HCT116 (cell line): Measurements from ENCODE around the gene LKAAEAR1. TPM values are rescaled to one million over a fixed set of nuclear protein-coding genes. Genes with fewer than 3 reads are reported as not detected.

Experiments
- ATAC-seq: fragments of 200-7000 bp; cut with Tn5 transposase; 2 replicates; pipeline ENCODE4 v1.9.1; 2020; ENCODE audit warnings: mild to moderate bottlenecking, moderate library complexity
- BruUV-seq: library from RNA; stranded (reverse); fragments of 400-500 nt; replicated peaks from 2 replicates; lab custom pipeline; 2021; lab: Mats Ljungman, UMichigan
- CTCF ChIA-PET: fragments of 300-600 bp; sonication (Branson Sonifier 250); formaldehyde crosslinking; loops from one replicate; lab custom pipeline; 2021; ENCODE audit warnings: antibody characterized with exemption; lab: Charles Lee
- POLR2A ChIA-PET: fragments of 300-600, 350-600 bp; sonication (Branson Sonifier 250); formaldehyde crosslinking; loops from one replicate; lab custom pipeline; 2021; ENCODE audit warnings: antibody characterized with exemption; lab: Charles Lee
- RAD21 ChIA-PET, 2 experiments: fragments of 300-600 bp; sonication (Branson Sonifier 250); formaldehyde crosslinking; loops; one replicate each; lab custom pipeline; 2023; ENCODE audit warnings: low total read pairs in 2 of 2; ENCODE audit not compliant: uncharacterized antibody in 2 of 2, unreplicated experiment in 2 of 2, low non-redundant PET in 1 of 2; lab: Charles Lee
- DNase-seq: peaks from one replicate; pipeline ENCODE4 v3.0.0-alpha.2; 2010; ENCODE audit warnings: low read depth, low spot score
- H2AFZ ChIP-seq: fragments of 200-600 bp; shearing (Covaris generic), sonication (generic); 2 replicates; pipeline ENCODE4 v1.6.1; 2017; ENCODE audit warnings: low read depth, mixed run types, mixed read lengths, antibody characterized with exemption, low read length; ENCODE audit not compliant: poor library complexity, severe bottlenecking
- H3K27ac ChIP-seq: 2 replicates; pipeline ENCODE4 v1.5.1; 2012; ENCODE audit warnings: low read depth, low read length
- H3K27me3 ChIP-seq: fragments of 200-600 bp; sonication (generic); 2 replicates; pipeline ENCODE4 v1.6.1; 2016; ENCODE audit warnings: mixed run types, low read length, mixed read lengths; ENCODE audit not compliant: insufficient read depth
- H3K36me3 ChIP-seq, 2 experiments: fragments of 200-500 bp in 1 of 2; fragments of 200-600 bp in 1 of 2; sonication (Bioruptor generic) in 1 of 2; sonication (generic) in 1 of 2; 2 replicates each; pipeline versions ENCODE4 v1.5.1 to v1.6.1; 2014 to 2016; ENCODE audit warnings: low read length in 2 of 2, inconsistent platforms in 1 of 2, mixed read lengths in 1 of 2, mixed run types in 1 of 2; ENCODE audit not compliant: insufficient read depth in 2 of 2, control insufficient read depth in 1 of 2
- H3K4me1 ChIP-seq, 2 experiments: fragments of 200-600 bp in 1 of 2; sonication (generic) in 1 of 2; 2 replicates each; pipeline versions ENCODE4 v1.5.1 to v1.6.1; 2012 to 2017; ENCODE audit warnings: low read length in 2 of 2, inconsistent platforms in 1 of 2, mild to moderate bottlenecking in 1 of 2, mixed read lengths in 1 of 2, mixed run types in 1 of 2, moderate library complexity in 1 of 2; ENCODE audit not compliant: insufficient read depth in 2 of 2, control insufficient read depth in 1 of 2
- H3K4me2 ChIP-seq: fragments of 200-600 bp; sonication (generic); 2 replicates; pipeline ENCODE4 v1.6.1; 2017; ENCODE audit warnings: mixed run types, low read length, mixed read lengths
- H3K4me3 ChIP-seq, 2 experiments: fragments of 200-600 bp in 1 of 2; sonication (generic) in 1 of 2; replicated peaks in 1 of 2; 2 replicates each; pipeline ENCODE4 v1.5.1; 2011 to 2016; ENCODE audit warnings: low read length in 2 of 2, control low read depth in 1 of 2, low read depth in 1 of 2, mild to moderate bottlenecking in 1 of 2, mixed read lengths in 1 of 2, mixed run types in 1 of 2
- H3K79me2 ChIP-seq: fragments of 200-600 bp; sonication (generic); 2 replicates; pipeline ENCODE4 v1.6.1; 2017; ENCODE audit warnings: mild to moderate bottlenecking, mixed run types, low read length, moderate library complexity, mixed read lengths; ENCODE audit not compliant: insufficient read depth
- H3K9ac ChIP-seq: fragments of 200-600 bp; sonication (generic); 2 replicates; pipeline ENCODE4 v1.6.1; 2016; ENCODE audit warnings: low read length, mixed read lengths
- H3K9me2 ChIP-seq: fragments of 200-600 bp; sonication (generic), shearing (Covaris generic); 2 replicates; pipeline ENCODE4 v1.6.1; 2017; ENCODE audit warnings: mixed run types, mild to moderate bottlenecking, moderate library complexity; ENCODE audit not compliant: insufficient read depth
- H3K9me3 ChIP-seq, 2 experiments: fragments of 200-500 bp in 1 of 2; fragments of 200-600 bp in 1 of 2; sonication (Bioruptor generic) in 1 of 2; sonication (generic) in 1 of 2; 2 replicates each; pipeline ENCODE4 v1.6.1; 2014 to 2017; ENCODE audit warnings: low read length in 2 of 2, mixed read lengths in 2 of 2, inconsistent platforms in 1 of 2, low read depth in 1 of 2, mild to moderate bottlenecking in 1 of 2, mixed run types in 1 of 2, moderate library complexity in 1 of 2; ENCODE audit not compliant: control insufficient read depth in 1 of 2, insufficient read depth in 1 of 2
- H4K20me1 ChIP-seq: fragments of 200-600 bp; sonication (generic), shearing (Covaris generic); 2 replicates; pipeline ENCODE4 v1.6.1; 2017; ENCODE audit warnings: mixed run types, mild to moderate bottlenecking, moderate library complexity; ENCODE audit not compliant: insufficient read depth
- ATF3 ChIP-seq: IDR thresholded peaks from 2 replicates; pipeline ENCODE4 v1.6.1; 2012
- CEBPB ChIP-seq: IDR thresholded peaks from 2 replicates; pipeline ENCODE4 v1.6.1; 2012; ENCODE audit warnings: low read depth
- EGR1 ChIP-seq: IDR thresholded peaks from 2 replicates; pipeline ENCODE4 v1.6.1; 2012; ENCODE audit warnings: low read depth
- EZH2 ChIP-seq: fragments of 200-600 bp; sonication (generic); IDR thresholded peaks from 2 replicates; pipeline ENCODE4 v1.6.1; 2017; ENCODE audit warnings: antibody characterized with exemption, mixed run types
- EZH2phosphoT487 ChIP-seq: fragments of 200-600 bp; IDR thresholded peaks from 2 replicates; pipeline ENCODE4 v1.6.1; 2018; ENCODE audit warnings: antibody characterized with exemption, borderline replicate concordance
- MAX ChIP-seq: IDR thresholded peaks from 2 replicates; pipeline ENCODE4 v1.6.1; 2012
- POLR2A ChIP-seq: IDR thresholded peaks from 2 replicates; pipeline ENCODE4 v1.7.0; 2011; ENCODE audit warnings: borderline replicate concordance; ENCODE audit not compliant: insufficient read depth, insufficient read length; ENCODE audit errors: extremely low read depth
- POLR2AphosphoS5 ChIP-seq: IDR thresholded peaks from 2 replicates; pipeline ENCODE4 v1.6.1; 2011; ENCODE audit warnings: mild to moderate bottlenecking, low read depth, low read length, moderate library complexity
- RAD21 ChIP-seq: IDR thresholded peaks from 2 replicates; pipeline ENCODE4 v1.6.1; 2012; ENCODE audit warnings: low read depth, mild to moderate bottlenecking
- SIN3A ChIP-seq: IDR thresholded peaks from 2 replicates; pipeline ENCODE4 v1.6.1; 2012; ENCODE audit warnings: low read depth
- SP1 ChIP-seq: IDR thresholded peaks from 2 replicates; pipeline ENCODE4 v1.6.1; 2012; ENCODE audit warnings: low read depth
- SRF ChIP-seq: IDR thresholded peaks from 2 replicates; pipeline ENCODE4 v1.6.1; 2012; ENCODE audit warnings: low read depth
- TCF7L2 ChIP-seq: IDR thresholded peaks from 2 replicates; pipeline ENCODE4 v1.7.0; 2011; ENCODE audit warnings: borderline replicate concordance, inconsistent platforms; ENCODE audit not compliant: insufficient read depth, insufficient read length; ENCODE audit errors: extremely low read depth
- YY1 ChIP-seq: IDR thresholded peaks from 2 replicates; pipeline ENCODE4 v1.6.1; 2011; ENCODE audit warnings: low read length, low read depth, moderate library complexity, mild to moderate bottlenecking; ENCODE audit not compliant: insufficient replicate concordance; ENCODE audit errors: extremely low read depth
- ZFX ChIP-seq: fragments of 450-650 bp; IDR thresholded peaks from 2 replicates; pipeline ENCODE4 v1.6.1; 2017
- ZNF274 ChIP-seq: fragments of 200-500 bp; sonication (Bioruptor generic); IDR thresholded peaks from 2 replicates; pipeline ENCODE4 v1.6.1; 2014; ENCODE audit warnings: mild to moderate bottlenecking, low read depth, low read length, inconsistent platforms
- intact Hi-C: fragments of 100-400 bp; cut with micrococcal nuclease; formaldehyde crosslinking; loops from 2 replicates; pipeline ENCODE4 v1.10.0; 2022
- total RNA-seq: library from RNA; stranded (reverse); gene quantifications from one replicate; pipeline ENCODE4 v1.2.1, GENCODE V29; 2021; ENCODE audit not compliant: unreplicated experiment

LKAAEAR1 gene
- total RNA-seq, 1 experiment from 2014 or later: not detected

- ChIA-PET POLR2A (no interaction called here), RAD21 (no interaction called here), CTCF (interaction anchor here (1.7 kb wide), 1 partner anchor 17 kb away, joined by 4 read pairs; no protein-coding TSS in a partner anchor)
- Histone ChIP-seq H3K9ac (no peak overlapping the region), H3K27ac (no peak overlapping the region), H3K79me2 (no peaks in the 10 kb centered on the region), H2AFZ (no peak overlapping the region), H3K9me2 (no peaks in the 10 kb centered on the region), H3K4me2 (no peak overlapping the region), H3K27me3 (no peaks in the 10 kb centered on the region), H3K9me3 (no peaks in the 10 kb centered on the region), H3K36me3 (no peaks in the 10 kb centered on the region), H4K20me1 (no peaks in the 10 kb centered on the region), H3K4me3 (no peak overlapping the region), H3K4me1 (peaks cover 4 to 13% of the 10 kb centered on the region in 2 experiments; a peak in 2 of 4 replicates)
- TF ChIP-seq ZNF274: no peak
- no peak for TF ChIP-seq POLR2A
- no peak for TF ChIP-seq CEBPB
- no peak for TF ChIP-seq RAD21
- TF ChIP-seq SIN3A: no peak
- DNase-seq (no peak), ATAC-seq (no peak)
- BruUV-seq: no TSS peak
- intact Hi-C loops: no loop called here
These were observed 16.3 kb upstream of the LKAAEAR1 start for GRCh38 chr20:64100566-64100888.

- no peak overlapping the region for H3K4me3 ChIP-seq
- no TSS peak for BruUV-seq
- intact Hi-C loops: no loop called here
- H3K9me3 ChIP-seq: no peaks in the 10 kb centered on the region
- no peak overlapping the region for H3K4me2 ChIP-seq
- ChIA-PET POLR2A (no interaction called here), CTCF (interaction anchor here (1.7 kb wide), 1 partner anchor 17 kb away, joined by 4 read pairs; no protein-coding TSS in a partner anchor), RAD21 (no interaction called here)
- H3K27me3 ChIP-seq: no peaks in the 10 kb centered on the region
- no peak for DNase-seq
- H3K36me3 ChIP-seq: no peaks in the 10 kb centered on the region
- H3K27ac ChIP-seq: no peak overlapping the region
- no peaks in the 10 kb centered on the region for H3K9me2 ChIP-seq
- no peaks in the 10 kb centered on the region for H4K20me1 ChIP-seq
- H3K4me1 ChIP-seq: peaks cover 4 to 13% of the 10 kb centered on the region in 2 experiments; a peak in 2 of 4 replicates
- no peak overlapping the region for H3K9ac ChIP-seq
- H2AFZ ChIP-seq: no peak overlapping the region
- no peak for ATAC-seq
- no peaks in the 10 kb centered on the region for H3K79me2 ChIP-seq
- no peak for TF ChIP-seq ATF3
- no peak for TF ChIP-seq RAD21
- TF ChIP-seq TCF7L2: no peak
- no peak for TF ChIP-seq YY1
- TF ChIP-seq CEBPB: no peak
- no peak for TF ChIP-seq MAX
- no peak for TF ChIP-seq SP1
- no peak for TF ChIP-seq POLR2AphosphoS5
- TF ChIP-seq ZNF274: no peak
- no peak for TF ChIP-seq EZH2
- no peak for TF ChIP-seq SRF
- no peak for TF ChIP-seq EZH2phosphoT487
- no peak for TF ChIP-seq EGR1
- TF ChIP-seq ZFX: no peak
These were observed 15.8 kb upstream of the LKAAEAR1 start for GRCh38 chr20:64099880-64100565.
